ENCODE measurements around the gene AFM.

DNA sequence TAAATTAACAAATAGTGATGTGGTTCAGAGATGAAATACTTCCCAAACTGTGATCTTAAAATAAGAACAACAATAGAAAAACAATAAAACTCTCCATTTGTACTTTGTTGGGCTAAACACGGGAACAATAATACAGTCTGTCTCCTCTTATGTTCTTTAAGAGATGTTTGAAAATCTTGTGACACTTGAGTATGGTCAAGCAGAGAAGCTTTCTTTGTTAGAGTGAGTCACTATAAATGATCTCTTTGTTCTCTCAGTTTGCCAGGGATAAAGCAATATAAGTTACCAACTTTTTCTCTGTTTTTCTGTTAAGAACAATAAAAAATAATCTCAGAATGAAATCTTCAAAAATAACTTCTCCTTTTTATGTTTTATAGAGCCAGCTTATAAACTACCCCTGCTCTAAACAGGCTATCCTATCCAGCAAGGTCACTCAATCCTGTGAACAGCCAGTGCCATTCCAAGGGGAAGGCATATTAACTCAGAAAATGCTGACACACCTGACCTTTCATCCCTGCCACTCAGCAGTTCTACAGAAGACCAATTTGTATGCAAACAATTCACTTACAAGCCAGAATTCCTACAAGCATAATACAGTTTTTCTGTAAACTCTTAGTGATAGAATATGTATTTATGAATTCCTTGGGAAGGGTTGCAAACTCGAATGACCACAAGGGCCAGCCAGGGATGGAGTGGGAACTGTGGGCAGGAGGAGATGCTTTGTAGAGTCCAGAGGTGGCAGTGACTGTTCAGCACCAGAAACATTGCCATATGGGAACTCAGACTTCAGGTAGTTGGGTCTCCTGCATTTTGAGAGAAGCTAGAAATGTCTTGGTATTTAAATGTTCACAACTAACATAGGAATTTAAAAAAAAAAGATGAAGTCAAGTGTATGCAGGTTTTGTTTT lies 52.2 kb downstream of the AFM start:
- TF ChIP-seq, protein P1, sequence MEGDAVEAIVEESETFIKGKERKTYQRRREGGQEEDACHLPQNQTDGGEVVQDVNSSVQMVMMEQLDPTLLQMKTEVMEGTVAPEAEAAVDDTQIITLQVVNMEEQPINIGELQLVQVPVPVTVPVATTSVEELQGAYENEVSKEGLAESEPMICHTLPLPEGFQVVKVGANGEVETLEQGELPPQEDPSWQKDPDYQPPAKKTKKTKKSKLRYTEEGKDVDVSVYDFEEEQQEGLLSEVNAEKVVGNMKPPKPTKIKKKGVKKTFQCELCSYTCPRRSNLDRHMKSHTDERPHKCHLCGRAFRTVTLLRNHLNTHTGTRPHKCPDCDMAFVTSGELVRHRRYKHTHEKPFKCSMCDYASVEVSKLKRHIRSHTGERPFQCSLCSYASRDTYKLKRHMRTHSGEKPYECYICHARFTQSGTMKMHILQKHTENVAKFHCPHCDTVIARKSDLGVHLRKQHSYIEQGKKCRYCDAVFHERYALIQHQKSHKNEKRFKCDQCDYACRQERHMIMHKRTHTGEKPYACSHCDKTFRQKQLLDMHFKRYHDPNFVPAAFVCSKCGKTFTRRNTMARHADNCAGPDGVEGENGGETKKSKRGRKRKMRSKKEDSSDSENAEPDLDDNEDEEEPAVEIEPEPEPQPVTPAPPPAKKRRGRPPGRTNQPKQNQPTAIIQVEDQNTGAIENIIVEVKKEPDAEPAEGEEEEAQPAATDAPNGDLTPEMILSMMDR (conservative IDR thresholded peaks at IDR 0.05): no peak
- TF ChIP-seq EZH2 (IDR thresholded peaks at IDR 0.05; ENCODE audit: low read depth): no peak

Data from PC-9 (cell line).